Right lung (tissue), 5 donors: Measurements from ENCODE around the gene IMPDH1. TPM values are rescaled to one million over a fixed set of nuclear protein-coding genes. Genes with fewer than 3 reads are reported as not detected.

Experiments used
- DNase-seq, 2 donors: peaks; one replicate each; pipeline ENCODE4 v3.0.0-alpha.2; 2013
- polyA plus RNA-seq, 5 donors: library from polyadenylated mRNA; unstranded; fragments of 120-200 nt; gene quantifications; one replicate each; pipeline versions ENCODE4 v1.2.1 to v1.2.3, GENCODE V29; 2013; ENCODE audit warnings: inconsistent platforms in 1 of 5, low replicate concordance in 1 of 5; ENCODE audit not compliant: insufficient read length in 5 of 5, insufficient read depth in 1 of 5

Gene IMPDH1
- polyA plus RNA-seq, 5 donors, result 32.9 to 48.1 (median 37.4) TPM

DNA sequence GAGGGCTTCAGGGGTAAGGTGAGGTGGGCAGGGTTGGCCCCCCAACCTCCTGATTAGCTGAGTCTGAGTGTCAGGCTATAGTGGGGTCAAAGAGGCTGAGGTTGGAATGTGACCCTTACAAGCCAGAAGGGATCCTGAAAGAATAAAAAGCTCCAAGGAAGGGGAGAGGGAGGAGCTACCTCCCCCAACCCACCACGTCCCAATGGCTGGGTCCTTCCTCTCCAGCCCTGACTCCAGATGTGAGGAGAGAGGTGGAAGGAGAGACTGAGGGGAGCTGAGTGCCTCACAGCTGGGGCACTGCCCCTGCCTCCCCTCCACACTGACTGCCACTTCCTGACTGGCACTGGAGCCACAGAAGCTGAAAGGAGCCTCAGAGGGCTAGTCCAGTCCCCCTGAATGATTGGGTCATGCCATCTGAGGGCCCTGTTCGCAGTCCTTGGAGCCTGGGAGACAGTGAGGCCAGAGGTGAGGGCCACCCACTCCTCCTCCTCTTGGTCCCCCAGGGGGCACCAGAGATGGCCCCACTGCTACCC is 20.6 kb downstream of the IMPDH1 start:
- DNase-seq, result no peak

DNA sequence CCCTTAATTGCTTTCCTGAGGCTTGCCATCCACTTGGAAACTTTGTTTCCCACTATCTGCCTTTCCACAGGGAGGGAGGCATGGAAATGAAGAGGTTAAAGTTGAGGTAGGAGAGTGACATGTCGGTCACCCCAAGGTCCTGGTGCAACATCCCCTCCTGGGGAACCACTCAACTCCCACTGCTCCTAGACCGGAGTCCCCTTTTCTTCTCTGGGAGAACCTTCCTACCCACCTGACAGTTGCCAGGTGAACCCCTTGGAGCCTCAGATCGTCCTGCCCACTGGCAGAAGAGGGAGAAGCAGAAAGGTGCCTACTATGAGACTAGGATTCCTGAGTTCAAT is 21.7 kb downstream of the IMPDH1 start:
- DNase-seq, result no peak

DNA sequence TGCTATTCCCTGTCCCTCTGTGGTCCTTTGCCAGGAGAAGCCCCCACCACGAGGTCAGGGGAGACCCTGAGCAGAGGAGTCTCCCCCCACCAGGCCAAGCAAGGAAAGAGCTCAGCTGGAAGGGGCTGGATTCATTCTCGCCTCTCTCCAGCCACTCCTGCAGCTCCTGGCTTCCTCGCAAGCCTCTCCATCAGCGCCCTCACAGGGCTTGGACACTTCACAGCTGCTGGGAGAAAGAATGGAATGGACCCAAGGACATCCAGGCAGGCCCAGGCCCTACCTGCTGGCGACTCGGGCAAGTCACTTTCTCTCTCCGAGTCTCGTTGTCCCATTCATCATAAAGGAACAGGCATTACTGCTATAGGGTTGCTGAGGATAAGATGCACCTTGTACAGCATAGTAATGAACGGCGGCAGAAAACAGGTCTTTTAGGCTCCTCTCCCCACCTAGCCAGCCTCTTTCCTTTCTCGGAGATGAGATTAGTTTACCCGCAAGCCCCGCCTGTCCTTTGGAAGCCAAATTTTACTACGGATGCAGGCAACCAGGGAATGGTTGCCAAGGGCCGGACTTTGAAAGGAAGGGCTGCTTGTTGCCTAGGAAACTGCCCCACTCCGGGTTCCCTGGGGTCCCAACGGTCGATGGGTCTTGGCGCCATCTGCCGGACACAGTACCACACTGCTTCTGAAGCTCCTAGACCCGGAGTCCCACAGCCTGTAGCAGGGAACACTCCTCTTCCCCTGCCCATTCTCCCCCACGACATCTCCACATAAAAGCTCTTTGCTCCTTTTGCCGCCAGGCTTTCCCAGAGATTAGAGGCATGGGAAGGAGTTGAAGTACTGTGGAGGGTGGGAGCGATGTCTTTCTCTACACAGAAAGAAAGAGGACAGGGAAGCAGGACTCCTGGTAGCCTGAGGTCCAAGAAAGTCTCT is 22.3 kb downstream of the IMPDH1 start:
- DNase-seq, result peak; percentile 58 to 75

DNA sequence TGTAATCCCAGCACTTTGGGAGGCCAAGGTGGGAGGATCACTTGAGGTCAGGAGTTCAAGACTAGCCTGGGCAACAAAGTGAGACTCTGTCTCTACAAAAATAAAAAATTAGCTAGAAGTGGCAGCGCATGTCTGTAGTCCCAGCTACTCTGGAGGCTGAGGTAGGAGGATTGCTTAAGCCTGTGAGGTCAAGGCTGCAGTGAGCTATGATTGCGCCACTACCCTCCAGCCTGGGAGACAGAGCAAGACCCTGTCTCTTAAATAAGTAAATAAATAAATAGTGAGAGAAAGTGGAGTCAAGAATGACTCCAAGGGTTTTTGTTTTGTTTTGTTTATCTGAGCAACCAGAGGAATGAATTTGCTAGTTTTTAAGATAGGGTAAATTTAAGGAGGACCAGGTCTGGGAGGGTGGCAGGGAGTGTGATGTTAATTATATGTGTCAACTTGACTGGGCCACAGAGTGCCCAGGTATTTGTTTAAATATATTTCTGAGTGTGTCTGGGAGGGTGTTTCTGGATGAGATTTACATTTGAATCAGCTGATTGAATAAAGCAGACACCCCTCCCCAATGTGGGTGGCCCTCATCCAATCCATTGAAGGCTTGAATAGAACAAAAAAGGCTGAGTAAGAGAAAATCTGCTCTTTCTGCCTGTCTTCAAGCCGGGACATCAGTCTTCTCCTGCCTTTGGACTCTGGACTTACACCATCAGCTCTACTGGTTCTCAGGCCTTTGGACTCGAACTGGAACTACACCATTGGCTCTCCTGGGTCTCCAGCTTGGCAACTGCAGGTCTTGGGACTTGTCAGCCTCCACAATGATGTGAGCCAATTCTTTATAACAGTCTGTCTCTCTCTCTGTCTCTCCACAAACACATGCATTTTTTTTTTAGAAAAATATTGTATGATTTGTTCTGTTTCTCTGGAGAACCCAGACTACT is 23.5 kb downstream of the IMPDH1 start:
- DNase-seq, result no peak

DNA sequence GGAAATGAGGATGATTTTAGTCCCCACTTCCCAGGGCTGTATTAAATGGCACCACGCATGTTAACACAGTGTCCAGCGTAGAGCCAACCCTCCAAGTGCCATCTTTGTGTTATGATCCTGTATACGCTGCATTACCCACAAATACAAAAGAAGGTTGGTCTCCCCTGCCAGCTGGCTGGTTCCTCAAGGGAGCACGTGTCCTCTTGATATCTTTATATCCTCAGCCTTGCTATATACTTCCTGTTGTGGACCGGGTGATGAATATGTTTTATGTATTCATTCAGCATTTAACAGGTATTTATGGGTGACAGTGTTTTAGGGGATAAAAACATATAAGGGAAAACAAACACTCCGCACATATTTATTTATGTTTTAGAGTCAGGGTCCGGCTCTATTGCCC is 25.1 kb downstream of the IMPDH1 start:
- DNase-seq, result no peak

DNA sequence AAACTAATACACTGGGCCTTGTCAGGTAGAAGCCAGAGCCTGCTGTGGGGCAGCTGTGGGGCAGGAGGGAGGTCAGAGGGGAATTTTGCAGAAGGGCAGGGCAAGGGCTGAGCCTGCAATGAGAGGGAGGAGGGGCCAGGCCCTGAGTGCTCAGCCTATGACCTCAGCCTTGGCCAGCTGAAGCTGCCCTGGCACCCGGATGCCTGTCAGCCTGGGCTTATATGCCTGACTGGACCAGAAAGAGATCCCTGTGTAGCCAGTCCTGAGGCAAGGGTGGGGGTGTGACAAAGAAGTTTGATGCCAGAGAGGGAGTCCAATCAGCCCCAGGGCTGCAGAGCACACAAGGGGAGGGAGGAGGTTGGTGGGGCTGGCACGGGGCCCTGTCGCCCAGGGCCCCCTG is 26.0 kb downstream of the IMPDH1 start:
- no peak for DNase-seq

DNA sequence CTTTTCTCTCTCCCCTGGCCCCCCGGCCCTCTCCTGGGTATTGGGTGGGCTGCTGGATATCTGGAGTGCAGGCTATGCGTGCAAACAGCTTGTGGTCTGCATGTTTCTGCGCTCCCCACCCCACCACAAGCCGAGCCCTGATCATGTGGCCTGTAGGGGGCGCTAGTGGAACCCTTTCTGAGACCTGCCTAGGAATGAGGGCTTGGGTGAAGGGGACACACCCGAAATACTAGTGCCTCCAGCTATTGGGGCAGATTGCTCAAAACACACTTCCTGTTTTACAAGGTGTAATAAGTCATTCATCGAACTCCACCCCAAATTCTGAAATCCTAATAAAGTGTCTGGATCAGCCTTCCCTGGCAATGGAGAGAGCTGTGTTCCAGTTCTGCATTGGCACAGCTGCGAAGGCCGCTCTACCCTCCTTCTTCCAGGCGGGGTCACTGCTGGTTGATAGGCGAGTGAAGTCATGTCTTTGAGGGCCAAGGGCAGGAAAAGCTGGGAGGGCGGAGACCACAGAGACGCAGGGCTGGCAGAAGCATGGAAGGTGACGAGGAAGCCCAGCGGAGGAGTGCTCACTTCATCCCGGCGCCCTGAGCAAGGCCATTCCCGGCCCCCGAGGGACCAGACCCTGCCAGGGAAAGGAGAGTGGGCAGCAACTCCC is 28.5 kb downstream of the IMPDH1 start:
- DNase-seq, result no peak

DNA sequence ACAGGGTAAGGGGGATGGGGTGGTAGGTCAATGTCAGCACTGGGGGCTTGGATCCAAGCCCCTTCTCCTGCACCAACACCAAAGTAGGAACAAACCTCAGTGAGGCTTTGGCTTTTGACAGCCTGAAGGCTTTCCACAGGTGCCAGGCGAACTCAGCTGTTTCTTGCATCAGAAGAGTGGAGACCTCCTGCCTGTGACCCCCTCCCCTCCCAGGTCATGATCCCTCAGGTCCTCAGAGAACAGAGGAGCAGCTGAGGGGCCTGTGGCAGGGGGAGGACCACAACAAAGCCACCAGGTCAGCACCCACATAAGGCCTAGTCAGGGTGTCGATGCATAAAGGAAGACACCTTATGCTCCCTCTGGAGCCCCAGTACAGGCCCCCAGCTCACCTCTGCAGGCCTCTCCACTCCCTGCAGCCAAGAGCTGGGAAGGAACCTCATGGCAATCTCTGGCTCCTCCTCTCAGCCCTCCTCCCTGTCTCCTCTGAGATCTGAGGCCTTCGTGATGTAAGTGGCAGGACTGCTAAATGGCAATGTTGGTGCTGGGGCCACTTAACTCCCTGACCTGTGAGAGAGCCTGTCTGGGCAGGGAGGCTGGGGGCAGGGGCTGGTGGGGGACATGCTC is 29.2 kb downstream of the IMPDH1 start:
- DNase-seq, result no peak

DNA sequence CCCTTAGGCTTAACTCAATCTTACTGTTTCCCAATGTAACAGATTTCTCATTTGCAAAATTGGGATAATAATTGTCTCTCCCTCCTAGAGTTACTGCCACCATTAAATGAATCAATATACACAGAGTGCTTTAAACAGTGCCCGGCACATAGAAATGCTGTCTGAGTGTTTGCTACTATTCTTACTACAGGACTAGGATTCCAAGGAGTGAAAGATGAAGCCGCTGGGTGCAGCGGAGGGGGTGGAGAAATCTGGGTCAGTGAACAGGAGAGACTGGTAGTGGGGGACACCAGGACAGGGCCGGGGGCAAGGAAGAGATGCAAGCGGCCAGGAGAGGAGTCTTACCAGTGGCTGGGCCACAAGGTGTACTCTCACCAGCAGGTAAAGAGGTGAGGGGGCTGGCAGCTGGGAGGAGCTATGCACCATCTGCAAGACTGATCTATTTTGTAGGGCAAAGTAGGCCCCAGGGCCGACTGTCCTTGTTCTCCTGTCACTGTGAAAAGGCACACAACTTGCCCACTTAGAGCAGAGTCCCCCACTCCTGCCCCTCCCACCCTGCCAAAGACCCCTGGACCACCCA is 29.8 kb downstream of the IMPDH1 start:
- no peak for DNase-seq

DNA sequence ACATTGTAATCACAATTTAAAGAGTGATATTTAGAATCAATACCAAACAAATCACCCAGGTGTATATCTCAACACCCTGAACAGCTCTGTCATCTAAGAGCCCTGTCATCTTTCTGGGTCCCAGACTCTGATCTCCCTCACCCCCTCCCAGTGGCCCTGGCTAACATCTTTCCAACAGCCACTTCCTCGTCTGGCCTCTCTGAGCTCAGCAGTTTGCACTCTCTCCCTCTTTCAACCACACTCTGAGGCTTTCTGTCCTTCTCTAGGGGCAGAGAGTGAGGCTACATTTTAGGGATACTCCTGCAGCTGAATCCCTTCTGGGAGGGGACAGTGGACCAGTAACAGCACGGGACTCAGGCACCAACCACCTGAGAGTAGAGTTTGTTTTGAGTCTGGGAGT is 31.1 kb downstream of the IMPDH1 start:
- DNase-seq, result no peak

DNA sequence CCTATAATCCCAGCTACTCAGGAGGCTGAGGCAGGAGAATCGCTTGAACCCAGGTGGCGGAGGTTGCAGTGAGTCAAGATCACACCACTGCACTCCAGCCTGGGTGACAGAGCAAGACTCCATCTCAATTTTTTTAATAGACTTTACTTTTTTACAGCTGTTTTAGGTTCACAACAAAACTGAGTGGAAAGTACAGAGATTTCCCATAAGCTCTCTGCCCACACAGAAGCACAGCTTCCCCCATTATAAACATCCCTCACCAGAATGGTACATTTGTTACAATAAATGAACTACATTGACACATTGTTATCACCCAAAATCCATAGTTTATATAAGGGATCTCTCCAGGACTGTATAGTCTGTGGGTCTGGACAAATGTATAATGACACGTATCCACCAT is 33.7 kb downstream of the IMPDH1 start:
- DNase-seq, result no peak

DNA sequence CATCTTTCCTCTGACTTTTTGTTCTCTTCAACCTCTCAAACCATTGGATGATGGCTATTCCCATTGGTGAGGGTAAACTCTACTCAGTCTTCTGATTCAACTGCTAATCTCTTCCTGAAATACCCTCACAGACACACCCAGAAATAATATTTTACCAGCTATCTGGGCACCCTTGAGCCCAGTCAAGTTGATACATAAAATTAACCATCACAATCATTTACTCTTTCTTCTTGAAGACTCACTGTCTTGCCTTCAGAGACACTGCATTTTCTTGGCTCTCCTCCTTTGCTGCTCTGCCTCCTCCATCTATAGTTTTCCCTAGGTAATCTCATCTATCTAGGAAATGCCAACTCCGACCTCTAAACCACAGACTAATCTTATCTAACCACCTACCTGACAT is 35.7 kb downstream of the IMPDH1 start:
- no peak for DNase-seq

DNA sequence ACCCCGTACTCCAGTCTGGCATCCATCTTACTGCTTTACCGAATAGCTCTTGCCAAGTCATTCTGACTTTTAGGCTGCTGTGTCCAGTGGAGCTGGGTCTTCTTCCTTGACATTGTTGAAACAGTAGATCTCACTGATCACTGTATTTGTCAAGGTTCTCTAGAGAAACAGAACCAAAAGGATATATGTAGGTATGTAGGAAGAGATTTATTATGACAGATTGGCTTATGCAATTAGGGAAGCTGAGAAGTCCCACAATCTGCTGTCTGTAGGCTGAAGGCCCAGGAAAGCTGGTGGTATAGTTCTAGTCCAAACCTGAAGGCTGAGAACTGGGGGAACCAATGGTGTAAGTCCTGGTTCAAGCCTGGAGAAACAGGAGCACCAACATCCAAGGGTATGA is 36.2 kb downstream of the IMPDH1 start:
- no peak for DNase-seq

DNA sequence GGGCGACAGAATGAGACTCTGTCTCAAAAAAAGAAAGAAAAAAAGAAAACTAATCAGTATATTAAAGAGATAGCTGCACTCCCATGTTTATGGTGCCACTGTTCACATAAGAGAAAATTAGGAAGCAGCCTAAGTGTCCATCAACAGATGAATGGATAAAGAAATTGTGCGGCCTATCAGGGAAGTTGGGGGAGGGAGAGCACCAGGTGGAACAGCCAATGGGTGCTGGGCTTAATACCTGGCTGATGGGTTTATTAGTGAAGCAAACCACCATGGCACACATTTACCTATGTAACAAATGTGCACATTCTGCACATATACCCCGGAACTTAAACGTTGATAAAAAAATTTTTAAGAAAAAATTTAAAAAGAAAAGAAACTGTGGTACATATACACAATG is 39.3 kb downstream of the IMPDH1 start:
- no peak for DNase-seq

DNA sequence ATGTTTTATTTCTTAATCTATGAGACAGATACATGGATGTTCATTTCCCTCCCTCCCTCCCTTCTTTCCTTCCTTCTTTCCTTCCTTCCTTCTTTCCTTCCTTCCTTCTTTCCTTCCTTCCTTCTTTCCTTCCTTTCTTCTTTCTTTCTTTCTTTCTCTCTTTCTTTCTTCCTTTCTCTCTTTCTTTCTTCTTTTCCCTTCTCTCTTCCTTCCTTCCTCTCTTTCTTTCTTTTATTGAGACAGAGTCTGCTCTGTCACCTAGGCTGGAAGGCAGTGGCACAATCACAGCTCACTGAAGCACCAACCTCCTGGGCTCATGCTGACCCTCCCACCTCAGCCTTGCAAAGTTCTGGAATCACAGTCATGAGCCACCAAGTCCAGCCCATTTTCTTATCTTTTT is 42.8 kb downstream of the IMPDH1 start:
- DNase-seq, result no peak

DNA sequence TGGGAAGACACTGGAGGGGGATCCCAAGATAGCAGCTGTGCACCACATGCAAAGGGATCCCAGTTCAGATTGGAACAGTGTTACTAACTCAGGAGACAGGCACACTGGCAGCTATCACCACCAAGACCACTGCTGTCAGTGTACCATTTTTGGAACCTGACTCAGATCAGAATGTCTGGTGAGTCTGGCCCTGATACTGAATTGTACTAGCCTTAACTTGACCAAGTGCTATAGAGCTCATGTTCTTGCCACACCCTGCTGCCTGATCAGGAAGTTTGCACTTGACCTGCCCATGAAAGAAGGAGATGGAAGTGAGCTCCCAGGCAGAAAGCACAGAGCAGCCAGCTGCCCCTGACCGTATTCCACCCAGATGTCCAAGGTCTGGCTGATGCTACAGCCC is 43.5 kb downstream of the IMPDH1 start:
- DNase-seq, result no peak

DNA sequence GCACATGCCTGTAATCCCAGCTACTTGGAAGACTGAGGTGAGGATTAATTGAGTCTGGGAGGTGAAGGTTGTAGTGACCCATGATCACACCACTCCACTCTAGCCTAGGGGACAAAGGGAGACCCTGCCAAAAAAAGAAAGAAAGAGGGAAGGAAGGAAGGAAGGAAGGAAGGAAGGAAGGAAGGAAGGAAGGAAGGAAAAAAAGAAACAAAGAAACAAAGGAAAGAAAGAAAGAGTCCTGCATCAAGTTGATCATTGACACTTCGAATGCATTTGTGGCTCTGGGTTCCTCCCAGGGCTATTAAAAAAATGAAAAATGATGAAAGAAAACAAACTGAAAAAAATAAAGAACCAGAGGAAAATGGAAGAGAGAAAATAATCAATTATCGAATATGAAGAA is 44.4 kb downstream of the IMPDH1 start:
- DNase-seq, result no peak

DNA sequence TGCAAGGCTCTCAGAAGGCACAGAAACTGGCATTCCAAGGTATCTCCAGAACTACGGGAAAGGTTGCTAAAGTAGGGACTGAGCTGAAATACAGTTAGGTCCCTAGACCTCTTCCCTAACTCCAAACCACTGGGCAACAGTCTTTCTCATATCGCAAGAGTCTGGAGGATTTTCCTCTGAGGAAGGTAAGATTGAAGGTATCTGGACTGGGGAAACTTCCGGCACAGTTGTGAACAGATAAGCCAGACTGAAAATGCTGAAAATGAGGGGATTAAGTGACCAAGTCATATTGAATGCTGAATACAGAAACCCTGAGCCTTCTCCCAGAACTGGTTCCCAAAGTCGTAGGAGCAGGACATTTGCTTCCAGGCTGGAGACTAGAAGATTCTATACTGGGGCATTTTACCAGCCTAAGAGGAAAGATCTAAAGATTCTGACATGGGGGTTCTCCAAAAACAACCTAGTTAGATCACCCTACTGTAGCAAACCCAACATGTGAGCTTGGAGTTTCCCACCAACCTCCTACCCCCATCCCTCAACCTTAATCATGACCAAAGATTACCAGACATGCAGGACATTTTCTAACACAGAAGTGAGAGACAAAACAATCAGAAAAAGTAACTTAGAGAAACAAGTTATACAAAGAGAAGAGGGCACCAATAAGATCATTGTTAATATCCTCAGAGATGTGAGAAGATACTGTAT is 45.5 kb downstream of the IMPDH1 start:
- DNase-seq, result no peak

DNA sequence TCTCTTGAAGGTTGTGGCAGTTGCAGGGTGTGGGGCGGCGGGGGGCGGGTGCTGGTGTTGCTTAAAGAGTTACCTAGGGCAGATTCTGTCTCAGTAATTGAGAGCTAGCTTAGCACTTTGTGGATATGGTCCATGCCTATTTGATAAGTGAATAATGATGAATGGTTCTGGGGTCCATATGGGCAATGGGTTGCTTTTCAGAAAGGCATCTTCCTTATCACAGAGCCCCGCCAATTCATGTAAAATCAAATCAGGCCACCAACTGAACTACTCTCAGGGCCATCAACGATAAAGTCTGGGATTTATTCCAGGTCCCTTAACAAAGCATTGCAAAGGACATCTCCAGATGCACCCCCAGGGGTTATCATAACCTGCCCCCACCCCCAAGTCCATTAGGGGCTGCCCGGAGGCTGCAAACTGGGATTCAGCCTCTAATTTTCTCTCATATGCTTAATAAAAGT is 46.5 kb downstream of the IMPDH1 start:
- no peak for DNase-seq

DNA sequence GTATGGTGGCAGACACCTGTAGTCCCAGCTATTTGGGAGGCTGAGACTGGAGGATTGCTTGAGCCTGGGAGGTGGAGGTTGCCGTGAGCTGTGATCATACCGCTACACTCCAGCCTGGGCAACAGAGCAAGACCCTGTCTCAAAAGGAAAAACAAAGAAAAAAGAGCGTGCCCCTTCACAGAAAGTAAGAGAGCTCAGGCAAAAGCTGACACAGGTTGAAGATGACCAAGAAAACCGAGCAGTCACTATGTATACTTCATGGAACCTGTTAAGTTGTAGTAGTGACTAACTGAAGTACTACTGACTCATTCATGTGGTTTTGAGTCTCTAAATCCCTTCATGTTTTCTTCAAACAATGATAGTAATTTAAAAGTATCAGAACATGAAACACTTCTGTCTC is 47.1 kb downstream of the IMPDH1 start:
- DNase-seq, result no peak
